A549 (cell line): ENCODE results near the gene SLC16A12. TPM values are rescaled to one million over a fixed set of nuclear protein-coding genes. Genes with fewer than 3 reads are reported as not detected.
"Not testable (repeated sequence)": the region's sequence is repeated elsewhere in the genome, so short reads cannot be mapped to it uniquely, and the experiment has no call there.

Source experiments
- ATAC-seq, 2 experiments: fragments of 200-7000 bp in 1 of 2; fragments of >200 bp in 1 of 2; cut with Nextera tagmentation in 1 of 2; cut with Tn5 transposase in 1 of 2; 3 replicates each; pipeline versions ENCODE4 v1.8.0 to v1.9.1; 2018 to 2020; ENCODE audit warnings: mild to moderate bottlenecking in 1 of 2, moderate library complexity in 1 of 2
- CTCF ChIA-PET: fragments of 300-600 bp; sonication (Branson Sonifier 250); formaldehyde crosslinking; extraction: SDS; loops from one replicate; lab custom pipeline; 2021; ENCODE audit warnings: antibody characterized with exemption, inconsistent platforms; lab: Yijun Ruan, JAX
- POLR2A ChIA-PET: fragments of 350-600 bp; formaldehyde crosslinking; extraction: SDS; loops from one replicate; lab custom pipeline; 2021; ENCODE audit warnings: antibody characterized with exemption, inconsistent platforms; lab: Yijun Ruan, JAX
- DNase-seq, 2 experiments: peaks; one replicate each; pipeline versions ENCODE4 v3.0.0 to v3.0.0-alpha.2; 2011 to 2016; ENCODE audit warnings: low read depth in 1 of 2, low spot score in 1 of 2
- FAIRE-seq: peaks from 2 replicates; lab custom pipeline; 2011; peaks lifted over from hg19 to GRCh38; lab: Jason Lieb, UNC
- H3K27ac ChIP-seq, 2 experiments: fragments of >200 bp; sonication (Bioruptor Twin); formaldehyde crosslinking; 3 replicates each; pipeline ENCODE4 v1.5.1; 2016 to 2017
- H3K4me1 ChIP-seq: fragments of >200 bp; sonication (Bioruptor Twin); formaldehyde crosslinking; 3 replicates; pipeline ENCODE4 v1.6.1; 2016
- H3K4me2 ChIP-seq: fragments of >200 bp; sonication (Bioruptor Twin); formaldehyde crosslinking; 3 replicates; pipeline ENCODE4 v1.6.1; 2016
- H3K4me3 ChIP-seq: fragments of >200 bp; sonication (Bioruptor Twin); formaldehyde crosslinking; 3 replicates; pipeline ENCODE4 v1.5.1; 2016
- H3K9me3 ChIP-seq: fragments of >200 bp; sonication (Bioruptor Twin); formaldehyde crosslinking; 3 replicates; pipeline ENCODE4 v1.6.1; 2016
- ATOH8 ChIP-seq: fragments of 250-450 bp; sonication (Bioruptor Pico); IDR thresholded peaks from 2 replicates; pipeline ENCODE4 v1.5.0; 2020; ENCODE audit warnings: low read depth, mild to moderate bottlenecking, moderate library complexity
- BHLHE40 ChIP-seq: IDR thresholded peaks from 2 replicates; pipeline ENCODE4 v1.6.1; 2012; ENCODE audit warnings: low read depth, low read length, inconsistent platforms
- CEBPB ChIP-seq, 2 experiments: fragments of >200 bp in 1 of 2; sonication (Bioruptor Twin) in 1 of 2; formaldehyde crosslinking in 1 of 2; IDR thresholded peaks; 2 replicates each; pipeline ENCODE4 v1.6.1; 2012 to 2016
- CTCF ChIP-seq: fragments of >200 bp; sonication (Bioruptor Twin); formaldehyde crosslinking; IDR thresholded peaks from 3 replicates; pipeline ENCODE4 v1.5.1; 2016
- HDAC2 ChIP-seq: fragments of 200-600 bp; sonication (generic); IDR thresholded peaks from 2 replicates; pipeline ENCODE4 v1.6.1; 2016
- KDM5A ChIP-seq: fragments of 200-600 bp; sonication (generic); IDR thresholded peaks from 2 replicates; pipeline ENCODE4 v1.6.1; 2016; ENCODE audit warnings: antibody characterized with exemption, mild to moderate bottlenecking
- MAX ChIP-seq: IDR thresholded peaks from 2 replicates; pipeline ENCODE4 v1.6.1; 2012
- NFE2L2 ChIP-seq: fragments of 150-350 bp; conservative IDR thresholded peaks from 2 replicates; pipeline ENCODE4 v1.6.1; 2014; ENCODE audit warnings: low read length
- PHF8 ChIP-seq: fragments of 200-600 bp; sonication (generic); IDR thresholded peaks from 2 replicates; pipeline ENCODE4 v1.6.1; 2016; ENCODE audit warnings: low read depth, mild to moderate bottlenecking, antibody characterized with exemption, moderate library complexity, borderline replicate concordance
- POLR2A ChIP-seq: IDR thresholded peaks from 2 replicates; pipeline ENCODE4 v1.6.1; 2012; ENCODE audit warnings: mild to moderate bottlenecking, low read length
- RAD21 ChIP-seq, 2 experiments: fragments of >200 bp in 1 of 2; sonication (Bioruptor Twin) in 1 of 2; formaldehyde crosslinking in 1 of 2; IDR thresholded peaks in 1 of 2; conservative IDR thresholded peaks in 1 of 2; 2 replicates in 1 of 2; 3 replicates in 1 of 2; pipeline ENCODE4 v1.6.1; 2012 to 2018; ENCODE audit warnings: inconsistent platforms in 1 of 2
- RARB ChIP-seq: fragments of 250-450 bp; sonication (Bioruptor Pico); IDR thresholded peaks from 2 replicates; pipeline ENCODE4 v1.8.0; 2021; ENCODE audit warnings: mild to moderate bottlenecking, moderate library complexity
- RCOR1 ChIP-seq: fragments of 150-350 bp; IDR thresholded peaks from 2 replicates; pipeline ENCODE4 v1.6.1; 2014; ENCODE audit warnings: antibody characterized with exemption, low read length, low read depth
- RNF2 ChIP-seq: fragments of 200-600 bp; sonication (generic); IDR thresholded peaks from 2 replicates; pipeline ENCODE4 v1.6.1; 2016; ENCODE audit warnings: low read depth, mild to moderate bottlenecking, antibody characterized with exemption, moderate library complexity, borderline replicate concordance
- TP53 ChIP-seq: fragments of 250-450 bp; sonication (Bioruptor Pico); IDR thresholded peaks from 2 replicates; pipeline ENCODE4 v1.5.0; 2021; ENCODE audit warnings: mild to moderate bottlenecking, moderate library complexity
- ZFP36 ChIP-seq: fragments of 450-650 bp; IDR thresholded peaks from 2 replicates; pipeline ENCODE4 v1.6.1; 2014; ENCODE audit warnings: borderline replicate concordance; ENCODE audit not compliant: partially characterized antibody
- WGBS: methylation state at CpG from one replicate; pipeline ENCODE4 v1.1.6; 2017; ENCODE audit errors: missing lambda C conversion rate; 5-methylcytosine and 5-hydroxymethylcytosine counted together
- polyA plus RNA-seq, 4 experiments: library from polyadenylated mRNA; depleted of rRNA in 3 of 4; stranded (reverse); fragments of >200 nt; fragmentation: RNase III in 1 of 4; extraction: RNeasy Plus Mini Kit Qiagen cat#74134 plus additional on column Dnase treatment in 1 of 4; gene quantifications; 2 replicates in 3 of 4; 3 replicates in 1 of 4; pipeline ENCODE4 v1.2.3, GENCODE V29; 2011 to 2017

SLC16A12 gene
- polyA plus RNA-seq, 2 of the 4 experiments (the other 2 are of a cell fraction) = 0.14 to 0.19 TPM

- CTCF ChIA-PET = interaction anchor here (0.7 to 1.8 kb wide), 10 partner anchors 11 to 462 kb away, joined by 3 to 9 read pairs (median 4); partner anchors contain the start of gene IFIT3
- H3K4me1 ChIP-seq = peaks cover 22% of the 10 kb centered on the region
- TF ChIP-seq CEBPB (IDR thresholded peaks at IDR 0.05) (peak; percentile 33 to 34; a peak in 1 of 4 replicates), TP53 (CRISPR knock-in tag) (no peak)
- peak in 1 of 2 experiments; percentile 16 for DNase-seq
- H3K4me3 ChIP-seq = peak overlapping the region; percentile 62
- peak; percentile 49 to 52; a peak in 4 of 6 replicates for ATAC-seq
- peak overlapping the region; percentile 80 to 90; a peak in 5 of 6 replicates for H3K27ac ChIP-seq
- 90% methylated on average over 2 of the region's 2 CpGs for WGBS
- POLR2A ChIA-PET = interaction anchor here (0.6 to 2.2 kb wide), 2 partner anchors 22 to 26 kb away, joined by 3 to 8 read pairs; partner anchors contain the start of gene IFIT5
- peak overlapping the region; percentile 87 for H3K4me2 ChIP-seq
- H3K9me3 ChIP-seq = no peaks in the 10 kb centered on the region
- FAIRE-seq = no peak
Measured at GRCh38 chr10:89392974-89393373, 142.4 kb downstream of the SLC16A12 start.

- CTCF ChIA-PET = interaction anchor here (0.7 to 1.8 kb wide), 12 partner anchors 11 to 461 kb away, joined by 3 to 9 read pairs (median 3); partner anchors contain the start of genes IFIT1B and IFIT3
- TF ChIP-seq ATOH8 (CRISPR knock-in tag) (no peak), RARB (CRISPR knock-in tag) (no peak), POLR2A (no peak), RAD21 (conservative IDR thresholded peaks at IDR 0.05 in 1 of 2, IDR thresholded peaks at IDR 0.05 in 1 of 2) (peak; percentile 17 to 22; a peak in 2 of 5 replicates), CTCF (peak; percentile 33; the same call in 2 of the 3 replicates), NFE2L2 (no peak), MAX (0 out of 2 replicates have a peak, but pooled peaks have one; percentile 10), TP53 (CRISPR knock-in tag) (no peak)
- peak within 1 kb of the TSS; percentile 87 for H3K4me2 ChIP-seq
- H3K27ac ChIP-seq = peak within 1 kb of the TSS; percentile 80 to 90
- H3K9me3 ChIP-seq = no peaks in the 10 kb centered on the region
- POLR2A ChIA-PET = interaction anchor here (0.5 to 2.2 kb wide), 6 partner anchors 19 to 123 kb away, joined by 3 to 8 read pairs (median 4); partner anchors contain the start of genes IFIT3 and IFIT5
- peaks cover 14% of the 10 kb centered on the region for H3K4me1 ChIP-seq
- FAIRE-seq (no peak), ATAC-seq (peak; percentile 94 to 96), DNase-seq (peak; percentile 73 to 81)
- WGBS = 5% methylated on average over 7 of the region's 8 CpGs
- H3K4me3 ChIP-seq = peak within 1 kb of the TSS; percentile 62
Measured at GRCh38 chr10:89391907-89392756, 143.3 kb downstream of the SLC16A12 start, which contains the start of gene IFIT1. Gene IFIT1, plus strand, starts transcription at chr10:89392623. Its CDS starts 90 bp downstream, at chr10:89392713.

- POLR2A ChIA-PET, FAIRE-seq, DNase-seq, H3K9me3 ChIP-seq, ATAC-seq, H3K27ac ChIP-seq, H3K4me2 ChIP-seq, H3K4me3 ChIP-seq: not testable (repeated sequence)
- H3K4me1 ChIP-seq = peaks cover 13% of the 10 kb centered on the region
- CTCF ChIA-PET = interaction anchor here (0.9 to 4.2 kb wide), 4 partner anchors 21 to 173 kb away, joined by 3 to 17 read pairs (median 4); no protein-coding TSS in a partner anchor
- 94% methylated on average over 4 of the region's 4 CpGs for WGBS
Measured at GRCh38 chr10:89391226-89391576, 144.2 kb downstream of the SLC16A12 start.

GRCh38 chr10:89390476-89391225, 144.7 kb downstream of the SLC16A12 start:
- CTCF ChIA-PET = interaction anchor here (0.9 to 4.2 kb wide), 7 partner anchors 21 to 173 kb away, joined by 3 to 17 read pairs (median 7); no protein-coding TSS in a partner anchor
- Histone ChIP-seq H3K4me3 (no peak overlapping the region), H3K9me3 (no peaks in the 10 kb centered on the region), H3K27ac (no peak overlapping the region), H3K4me1 (peaks cover 13% of the 10 kb centered on the region), H3K4me2 (no peak overlapping the region)
- DNase-seq (no peak), ATAC-seq (no peak)
- POLR2A ChIA-PET = no interaction called here
- 94% methylated on average over 5 of the region's 5 CpGs for WGBS
- TF ChIP-seq ZFP36 (no peak), RNF2 (no peak), PHF8 (no peak), KDM5A (no peak), TP53 (CRISPR knock-in tag) (no peak), HDAC2 (no peak), BHLHE40 (no peak), CTCF (no peak), RCOR1 (no peak)
- TF ChIP-seq, all 56 proteins: peak for 0
- FAIRE-seq = no peak
